SIG-M5 treated with dmso at 0.1 percent for 504 hours (cell line): ENCODE data around the gene ITGA4.

Source experiments
- DNase-seq: peaks from one replicate; lab custom pipeline; 2025; ENCODE audit not compliant: unreplicated experiment; lab: John Stamatoyannopoulos, UW

ITGA4 gene

GRCh38 chr2:181457741-181458425, 697 bp downstream of the ITGA4 start:
- peak; percentile 76 for DNase-seq

DNA sequence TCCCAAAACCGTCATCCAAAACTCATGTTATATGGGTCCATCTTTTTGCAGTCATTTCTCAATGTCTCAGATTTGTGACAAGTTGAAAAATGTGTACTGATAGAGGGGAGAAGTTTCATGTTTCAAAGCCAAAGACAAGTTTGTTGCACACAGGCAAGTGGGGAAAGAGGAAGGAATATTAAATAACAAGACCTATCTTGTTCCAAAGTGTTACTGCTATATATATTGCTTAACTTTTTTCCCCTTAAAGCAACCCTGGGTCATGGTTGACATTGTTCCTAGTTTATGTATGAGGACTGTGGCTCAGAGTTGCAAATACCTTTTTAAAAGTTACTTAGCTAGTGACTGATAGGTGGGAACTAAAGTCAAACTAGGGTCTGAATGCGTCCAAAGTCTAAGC, 1.7 kb downstream of the ITGA4 start:
- DNase-seq, result peak; percentile 72

DNA sequence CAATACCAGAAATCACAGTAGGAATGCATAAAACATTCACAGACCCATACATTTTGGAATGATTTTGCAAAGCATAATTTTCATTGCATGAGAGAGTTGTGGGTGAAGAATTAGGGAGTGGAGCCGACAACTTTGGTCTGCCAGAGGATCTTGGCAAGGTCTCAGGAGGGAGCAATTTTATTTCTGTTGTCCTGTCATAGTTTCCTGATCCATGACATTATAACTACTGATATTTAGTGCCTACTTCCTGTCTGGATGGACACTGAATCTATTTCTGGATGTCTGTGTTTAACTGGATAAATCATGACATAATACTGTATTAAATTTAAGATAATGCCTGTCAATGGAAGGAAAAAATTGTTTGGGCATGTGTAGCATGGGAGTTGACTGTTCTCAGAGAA, 2.4 kb downstream of the ITGA4 start:
- no peak for DNase-seq

GRCh38 chr2:181461056-181461997, 4.1 kb downstream of the ITGA4 start:
- DNase-seq, result peak; percentile 41

DNA sequence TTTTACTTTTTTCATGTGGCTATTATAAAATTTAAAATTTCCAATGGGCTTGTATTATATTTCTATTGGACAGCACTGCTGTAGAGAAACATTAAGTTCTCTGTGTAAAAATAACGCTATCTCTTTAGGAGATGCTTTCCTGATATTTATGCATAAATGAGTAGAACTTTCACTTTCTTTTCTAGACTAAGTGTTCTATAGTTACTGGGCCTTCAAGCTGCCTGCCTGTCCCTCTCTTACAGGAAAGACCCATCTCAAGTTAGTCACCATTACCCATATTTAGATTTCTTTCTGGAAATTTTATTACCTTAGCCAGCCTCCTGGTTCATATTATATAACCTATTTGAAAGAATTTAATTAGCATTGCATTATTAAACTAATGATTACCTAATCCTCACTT, 4.8 kb downstream of the ITGA4 start:
- DNase-seq, result no peak

GRCh38 chr2:181463588-181463987, 6.4 kb downstream of the ITGA4 start:
- DNase-seq, result no peak

DNA sequence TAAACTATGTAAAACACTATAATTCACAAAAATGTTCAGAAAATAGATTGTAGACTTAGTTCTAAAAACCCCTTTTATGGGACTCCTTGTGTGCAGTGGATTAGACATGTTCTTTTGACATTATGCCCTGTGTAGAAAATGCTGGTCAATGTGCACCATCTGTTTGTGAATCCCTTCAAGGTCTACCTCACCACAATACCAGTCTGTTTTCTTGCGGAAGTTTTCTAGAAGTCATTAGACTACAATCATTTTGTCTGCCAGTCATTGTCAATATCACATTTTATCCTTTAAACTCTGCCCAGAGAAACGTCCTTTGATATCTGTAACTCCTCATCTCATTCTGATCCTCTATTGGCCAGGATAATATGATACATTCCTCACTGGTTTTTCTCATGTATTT, 7.8 kb downstream of the ITGA4 start:
- DNase-seq, result peak; percentile 7

DNA sequence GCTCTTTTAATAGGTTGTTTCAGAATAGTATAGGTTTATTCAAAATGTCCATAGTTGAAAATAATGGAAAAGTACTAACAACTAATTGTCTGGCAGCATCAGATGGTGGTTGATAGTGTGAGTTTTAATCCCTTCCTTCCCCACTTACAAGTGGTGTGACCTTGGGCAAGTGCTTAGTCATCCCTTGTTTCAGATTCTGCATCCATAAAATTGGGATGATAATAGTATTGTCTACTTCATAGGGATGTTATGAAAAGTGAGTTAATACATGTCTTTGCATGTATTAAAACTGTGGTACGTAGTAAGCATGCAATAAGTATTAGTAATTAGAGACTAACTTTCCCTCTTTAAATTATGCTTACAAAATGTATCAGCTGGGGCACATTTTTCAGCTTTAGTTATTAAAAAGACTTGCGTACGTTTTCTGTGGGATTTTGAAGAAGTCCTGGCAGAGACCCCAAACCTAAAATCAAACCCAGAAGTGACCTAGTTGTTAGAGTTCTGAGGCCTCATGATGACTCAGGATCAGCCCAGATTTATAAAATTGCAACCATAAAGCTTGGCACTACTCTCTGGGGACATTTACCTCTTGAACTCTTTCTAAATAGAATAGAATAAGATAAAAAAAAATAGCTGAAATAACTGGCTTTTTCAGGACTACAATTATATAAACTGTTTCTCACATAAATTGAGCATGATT, 8.6 kb downstream of the ITGA4 start:
- DNase-seq, result no peak

GRCh38 chr2:181466661-181467576, 9.7 kb downstream of the ITGA4 start:
- peak; percentile 60 for DNase-seq

- DNase-seq, result no peak
These were observed 11.0 kb downstream of the ITGA4 start for GRCh38 chr2:181467966-181468707.

- DNase-seq, result no peak
These were observed 11.6 kb downstream of the ITGA4 start for GRCh38 chr2:181468811-181469210.

DNA sequence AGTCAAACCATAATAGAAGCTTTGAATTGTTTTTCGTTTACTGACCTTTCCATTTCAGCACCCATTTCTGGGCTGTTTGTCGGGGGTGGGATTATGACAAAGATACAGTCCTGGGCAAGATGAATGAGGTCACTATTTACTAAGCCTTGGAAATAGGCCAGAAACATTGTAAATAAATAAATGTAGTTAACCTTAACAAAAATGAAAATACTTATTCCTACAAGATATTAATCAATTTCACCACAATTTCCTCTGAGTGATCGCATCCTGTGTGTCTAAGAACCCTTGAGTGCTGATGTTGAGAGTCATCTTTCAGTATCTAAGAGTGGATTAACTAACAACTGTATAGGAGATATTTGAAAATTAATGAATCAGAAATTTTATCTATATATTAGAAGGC, 14.0 kb downstream of the ITGA4 start:
- DNase-seq, result no peak

DNA sequence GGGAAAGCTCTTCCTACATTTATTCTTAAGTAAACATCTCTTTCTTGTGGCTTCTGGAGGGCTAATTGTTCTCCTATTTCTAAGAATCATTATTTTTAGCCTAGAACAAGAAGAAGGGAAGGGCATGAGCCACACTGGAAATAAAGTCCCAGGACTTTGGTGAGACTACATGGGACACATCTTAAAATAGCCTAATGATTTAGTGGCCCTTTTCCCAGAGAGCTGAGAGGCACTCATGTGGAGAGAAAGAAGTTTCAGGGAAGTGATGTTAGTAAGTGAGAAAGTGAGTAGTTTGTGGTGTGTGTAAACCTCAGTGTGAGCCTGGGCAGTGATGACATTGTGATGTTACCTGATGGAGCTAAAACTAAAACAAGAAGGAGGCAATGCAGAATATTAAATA, 14.6 kb downstream of the ITGA4 start:
- no peak for DNase-seq

DNA sequence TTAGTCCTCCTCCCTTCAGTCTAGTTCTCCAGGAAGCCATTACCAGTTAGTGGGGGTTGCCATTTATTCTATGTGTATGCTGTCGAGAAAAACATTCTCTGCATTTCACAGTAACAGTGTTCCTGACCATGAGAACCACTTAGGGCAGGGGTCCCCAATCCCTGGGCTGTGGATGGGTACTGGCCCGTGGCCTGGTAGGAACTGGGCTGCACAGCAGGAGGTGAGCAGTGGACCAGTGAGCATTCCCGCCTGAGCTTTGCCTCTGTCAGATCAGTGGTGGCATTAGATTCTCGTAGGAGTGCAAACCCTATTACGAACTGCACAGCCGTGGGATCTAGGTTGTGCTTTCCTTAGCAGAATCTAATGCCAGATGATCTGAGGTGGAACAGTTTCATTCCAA, 15.8 kb downstream of the ITGA4 start:
- no peak for DNase-seq

- no peak for DNase-seq
These were observed 17.2 kb downstream of the ITGA4 start for GRCh38 chr2:181474222-181474881.

DNA sequence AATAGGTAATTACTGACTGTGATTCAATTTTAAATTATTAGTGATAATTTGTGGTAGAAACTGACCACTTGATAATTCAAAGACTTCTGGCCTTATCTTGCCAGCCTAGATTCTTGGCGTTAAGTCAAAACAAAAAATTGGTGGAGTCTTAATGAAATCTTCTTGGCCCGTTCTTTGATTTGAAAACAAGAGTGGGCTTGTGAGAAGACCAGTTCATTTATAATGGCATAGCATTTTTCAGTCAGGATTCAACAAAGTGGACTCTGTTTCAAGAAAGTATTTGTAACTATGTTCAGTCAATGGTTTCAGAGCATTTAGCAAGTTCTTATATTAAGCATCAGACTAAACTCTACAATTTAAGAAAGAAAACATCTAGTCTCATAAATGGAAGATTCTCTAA, 26.0 kb downstream of the ITGA4 start:
- DNase-seq, result no peak

DNA sequence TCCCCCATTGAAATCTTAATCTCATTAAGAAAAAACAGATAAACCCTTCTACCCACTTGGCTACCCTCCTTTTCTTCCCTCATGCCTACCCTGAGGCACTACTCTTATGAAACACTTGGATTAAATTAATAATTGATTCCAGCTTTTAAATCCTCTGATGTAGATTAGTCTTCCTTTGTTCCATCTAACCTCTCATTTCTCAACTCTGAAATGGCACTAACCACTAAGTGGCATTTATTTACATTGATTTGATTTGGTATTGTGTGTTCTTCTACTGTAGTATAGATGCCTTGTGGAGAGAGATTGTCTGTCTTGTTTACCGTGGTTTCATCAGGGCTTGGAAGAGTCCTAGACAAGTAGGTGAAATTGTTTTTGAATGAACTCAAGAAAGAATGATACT, 26.7 kb downstream of the ITGA4 start:
- no peak for DNase-seq

DNA sequence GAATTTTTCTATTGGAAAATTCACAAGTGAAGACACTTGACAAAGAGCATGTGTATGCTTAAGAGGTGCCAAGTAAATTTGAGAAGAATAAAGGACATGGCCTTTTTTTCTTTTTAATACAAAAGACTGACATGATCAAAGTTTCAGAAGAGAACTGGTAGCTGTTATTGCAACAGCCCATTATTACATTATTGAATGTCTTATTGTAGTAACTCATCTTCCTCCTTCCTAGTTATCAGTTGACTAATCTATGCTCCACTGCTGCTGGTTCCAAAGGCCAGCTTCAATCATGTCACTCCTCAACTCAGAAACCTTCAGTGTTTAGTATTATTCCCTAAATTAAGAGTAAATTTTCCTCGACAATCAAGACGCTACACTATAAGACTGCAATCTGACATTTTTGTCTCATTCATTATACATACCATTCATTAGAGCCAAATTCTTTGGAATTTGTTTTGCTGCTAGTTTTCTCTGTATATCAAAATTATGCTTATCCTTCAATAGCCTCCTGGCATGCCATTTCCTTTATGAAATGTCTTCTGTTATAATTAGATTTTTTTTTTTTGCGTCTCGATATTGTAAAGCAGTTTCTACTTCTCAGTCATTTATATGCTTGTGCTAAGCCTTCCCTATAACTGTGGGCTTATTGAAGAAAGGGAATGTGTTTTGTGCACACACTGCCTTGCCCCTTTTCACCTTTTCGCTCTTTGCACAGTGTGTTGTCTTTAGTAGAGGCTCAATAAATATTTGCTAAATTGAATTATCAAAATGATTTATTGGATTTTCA, 27.9 kb downstream of the ITGA4 start:
- no peak for DNase-seq

- DNase-seq, result no peak
These were observed 28.4 kb downstream of the ITGA4 start for GRCh38 chr2:181485638-181485946.
